HG03520 (cell line): ENCODE data around the gene SELENOI.

Source experiments
- ATAC-seq: cut with Tn5 transposase; IDR thresholded peaks from one replicate; pipeline ENCODE4 v1.9.1; 2021; ENCODE audit warnings: mild to moderate bottlenecking, moderate library complexity; ENCODE audit not compliant: unreplicated experiment

Gene SELENOI

GRCh38 chr2:26409785-26410184 lies 63.8 kb downstream of the SELENOI start:
- no peak for ATAC-seq

- no peak for ATAC-seq
Measured at GRCh38 chr2:26410764-26411243, 64.9 kb downstream of the SELENOI start.

GRCh38 chr2:26411419-26411818 lies 65.5 kb downstream of the SELENOI start:
- ATAC-seq = no peak

- ATAC-seq = peak; percentile 67
Measured at GRCh38 chr2:26412091-26412673, 66.2 kb downstream of the SELENOI start.

- no peak for ATAC-seq
Measured at GRCh38 chr2:26414311-26414710, 68.4 kb downstream of the SELENOI start.

GRCh38 chr2:26421961-26422360 lies 76.0 kb downstream of the SELENOI start:
- no peak for ATAC-seq

GRCh38 chr2:26422947-26423629 lies 77.1 kb downstream of the SELENOI start:
- ATAC-seq = no peak

- no peak for ATAC-seq
Measured at GRCh38 chr2:26423750-26424149, 77.8 kb downstream of the SELENOI start.

GRCh38 chr2:26424221-26424620 lies 78.3 kb downstream of the SELENOI start:
- no peak for ATAC-seq

GRCh38 chr2:26428846-26429245 lies 82.9 kb downstream of the SELENOI start:
- no peak for ATAC-seq

GRCh38 chr2:26429779-26430578 lies 84.0 kb downstream of the SELENOI start:
- no peak for ATAC-seq

GRCh38 chr2:26430826-26431225 lies 84.9 kb downstream of the SELENOI start:
- no peak for ATAC-seq

- ATAC-seq = no peak
Measured at GRCh38 chr2:26432363-26432762, 86.4 kb downstream of the SELENOI start.

- ATAC-seq = no peak
Measured at GRCh38 chr2:26432859-26433258, 86.9 kb downstream of the SELENOI start.

GRCh38 chr2:26435106-26435505 lies 89.2 kb downstream of the SELENOI start:
- ATAC-seq = no peak

GRCh38 chr2:26438526-26438925 lies 92.6 kb downstream of the SELENOI start:
- no peak for ATAC-seq

- ATAC-seq = no peak
Measured at GRCh38 chr2:26438926-26439325, 93.0 kb downstream of the SELENOI start.

GRCh38 chr2:26442301-26442700 lies 96.4 kb downstream of the SELENOI start:
- ATAC-seq = no peak

- no peak for ATAC-seq
Measured at GRCh38 chr2:26442707-26443106, 96.8 kb downstream of the SELENOI start.

GRCh38 chr2:26444236-26444635 lies 98.3 kb downstream of the SELENOI start:
- ATAC-seq = no peak
